Heart left ventricle (tissue), 13 donors: ENCODE measurements around the gene FGD4.

Experiments used
- POLR2A ChIP-seq, 2 donors: fragments of 450-650 bp; IDR thresholded peaks; one replicate each; pipeline ENCODE4 v1.6.1; 2017; ENCODE audit warnings: antibody characterized with exemption in 2 of 2, mild to moderate bottlenecking in 2 of 2, moderate library complexity in 2 of 2
- TF ChIP-seq, protein P1 (sequence below), 12 donors: fragments of 200-600 bp; sonication (generic) in 4 of 12; IDR thresholded peaks; one replicate each; pipeline versions ENCODE4 v1.5.0 to v1.8.0; 2018 to 2022; ENCODE audit warnings: antibody characterized with exemption in 12 of 12, mild to moderate bottlenecking in 5 of 12
- donor health status: ischemic (EF 13 %, LVEDD 7.1; RV severe dilation, severe dysfunction).
- donor health status: DM: no; HTN: yes; CAD: no.
- donor health status: DM: no; HTN: no; CAD: no.
- donor health status: ischemic (EF 25% LVEDD 6.9; RV normal size, moderate dysfunction).
- donor health status: ischemic (EF 25% LVEDD 5.7; RV mildly dilated, moderate dysfunction).
- donor health status: ischemic (EF 35%, LVEDD 5.7; RV mildly dilated, moderate dysfunction).
- donor health status: nonischemic (EF 11% LVEDD 7.7; RV severe dilation, severe dysfunction).
- donor health status: DM: yes; HTN: yes; CAD: no.
- donor health status: PGD.
- donor health status: ischemic (EF 29% LVEDD 5.4; RV normal size, mild dysfunction).
- donor health status: nonischemic (EF 23%, LVEDD 6.1; RV moderate dilation, normal function).

DNA sequence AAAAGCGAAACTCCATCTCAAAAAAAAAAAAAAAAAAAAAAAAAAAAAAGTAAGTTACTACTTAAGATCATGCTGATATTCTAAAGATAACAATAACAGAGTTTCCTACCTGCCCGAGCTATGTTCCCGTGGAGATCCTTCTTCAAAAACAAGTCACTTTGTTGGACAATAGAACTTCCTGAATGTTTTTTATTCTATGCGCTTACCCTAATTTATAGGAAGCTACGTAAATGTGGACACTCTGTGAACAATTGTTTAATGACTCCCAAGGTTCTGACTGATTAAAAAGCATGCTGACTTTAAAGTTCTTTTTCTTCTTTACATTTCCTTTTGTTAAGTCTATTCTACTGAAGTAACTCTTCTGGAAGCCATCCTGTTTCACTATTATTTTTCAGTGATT, 52.5 kb downstream of the FGD4 start:
- TF ChIP-seq, protein P1, sequence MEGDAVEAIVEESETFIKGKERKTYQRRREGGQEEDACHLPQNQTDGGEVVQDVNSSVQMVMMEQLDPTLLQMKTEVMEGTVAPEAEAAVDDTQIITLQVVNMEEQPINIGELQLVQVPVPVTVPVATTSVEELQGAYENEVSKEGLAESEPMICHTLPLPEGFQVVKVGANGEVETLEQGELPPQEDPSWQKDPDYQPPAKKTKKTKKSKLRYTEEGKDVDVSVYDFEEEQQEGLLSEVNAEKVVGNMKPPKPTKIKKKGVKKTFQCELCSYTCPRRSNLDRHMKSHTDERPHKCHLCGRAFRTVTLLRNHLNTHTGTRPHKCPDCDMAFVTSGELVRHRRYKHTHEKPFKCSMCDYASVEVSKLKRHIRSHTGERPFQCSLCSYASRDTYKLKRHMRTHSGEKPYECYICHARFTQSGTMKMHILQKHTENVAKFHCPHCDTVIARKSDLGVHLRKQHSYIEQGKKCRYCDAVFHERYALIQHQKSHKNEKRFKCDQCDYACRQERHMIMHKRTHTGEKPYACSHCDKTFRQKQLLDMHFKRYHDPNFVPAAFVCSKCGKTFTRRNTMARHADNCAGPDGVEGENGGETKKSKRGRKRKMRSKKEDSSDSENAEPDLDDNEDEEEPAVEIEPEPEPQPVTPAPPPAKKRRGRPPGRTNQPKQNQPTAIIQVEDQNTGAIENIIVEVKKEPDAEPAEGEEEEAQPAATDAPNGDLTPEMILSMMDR (IDR thresholded peaks at IDR 0.05), result no peak
- no peak for TF ChIP-seq POLR2A (IDR thresholded peaks at IDR 0.05)
